HEK293 (cell line): Measurements from ENCODE around the gene GPR148.
A peak's percentile ranks its signal among the peaks of the same experiment; 100 is the strongest.

Source experiments
- CTCF ChIA-PET: fragments of 350-600 bp; formaldehyde crosslinking; extraction: SDS; loops from one replicate; lab custom pipeline; 2021; ENCODE audit warnings: antibody characterized with exemption; lab: Yijun Ruan, JAX
- POLR2A ChIA-PET: fragments of 300-600 bp; formaldehyde crosslinking; extraction: SDS; loops from one replicate; lab custom pipeline; 2020; ENCODE audit warnings: antibody characterized with exemption, inconsistent platforms; lab: Yijun Ruan, JAX
- H3K27ac ChIP-seq: fragments of 200-500 bp; sonication (Bioruptor generic); 2 replicates; pipeline ENCODE4 v1.5.1; 2014; ENCODE audit warnings: low read depth, low read length, control low read depth, inconsistent platforms; ENCODE audit errors: extremely low read depth
- H3K36me3 ChIP-seq, 2 experiments: fragments of 200-500 bp in 1 of 2; sonication (Bioruptor generic) in 1 of 2; 1 replicate in 1 of 2; 2 replicates in 1 of 2; pipeline ENCODE4 v1.5.1; 2014 to 2017; ENCODE audit warnings: inconsistent platforms in 2 of 2, low read length in 2 of 2; ENCODE audit not compliant: control insufficient read depth in 2 of 2, insufficient read depth in 1 of 2
- H3K4me1 ChIP-seq: fragments of 200-500 bp; sonication (Bioruptor generic); 2 replicates; pipeline ENCODE4 v1.5.1; 2014; ENCODE audit warnings: mild to moderate bottlenecking, low read length, inconsistent platforms; ENCODE audit not compliant: control insufficient read depth, insufficient read depth
- H3K4me3 ChIP-seq: 2 replicates; pipeline ENCODE4 v1.5.1; 2011; ENCODE audit warnings: low read depth, mild to moderate bottlenecking, control low read depth, low read length, moderate library complexity
- H3K9me3 ChIP-seq: fragments of 200-500 bp; sonication (Bioruptor generic); 2 replicates; pipeline ENCODE4 v1.5.1; 2014; ENCODE audit warnings: low read depth, low read length, inconsistent platforms; ENCODE audit not compliant: control insufficient read depth, insufficient read depth
- EGR2 ChIP-seq: fragments of 450-650 bp; formaldehyde crosslinking; IDR thresholded peaks from 2 replicates; pipeline ENCODE4 v1.5.1; 2016; ENCODE audit warnings: low read depth, missing biosample characterization, missing genetic modification characterization
- GFI1B ChIP-seq: fragments of 450-650 bp; formaldehyde crosslinking; IDR thresholded peaks from 2 replicates; pipeline ENCODE4 v1.5.1; 2016; ENCODE audit warnings: missing biosample characterization, missing genetic modification characterization
- REST ChIP-seq: fragments of 450-650 bp; formaldehyde crosslinking; IDR thresholded peaks from 2 replicates; pipeline ENCODE4 v1.5.1; 2016; ENCODE audit warnings: missing biosample characterization, missing genetic modification characterization
- SCRT2 ChIP-seq: fragments of 450-650 bp; formaldehyde crosslinking; IDR thresholded peaks from 2 replicates; pipeline ENCODE4 v1.5.1; 2016; ENCODE audit warnings: missing biosample characterization, missing genetic modification characterization
- ZNF133 ChIP-seq: fragments of 450-650 bp; formaldehyde crosslinking; IDR thresholded peaks from 2 replicates; pipeline ENCODE4 v1.5.1; 2016; ENCODE audit warnings: missing biosample characterization, missing genetic modification characterization
- ZNF202 ChIP-seq: fragments of 450-650 bp; formaldehyde crosslinking; IDR thresholded peaks from 2 replicates; pipeline ENCODE4 v1.5.1; 2016; ENCODE audit warnings: missing biosample characterization, missing genetic modification characterization, borderline replicate concordance
- ZNF223 ChIP-seq: fragments of 450-650 bp; formaldehyde crosslinking; IDR thresholded peaks from 2 replicates; pipeline ENCODE4 v1.5.1; 2016; ENCODE audit warnings: missing biosample characterization, missing genetic modification characterization
- ZNF248 ChIP-seq: fragments of 450-650 bp; formaldehyde crosslinking; IDR thresholded peaks from 2 replicates; pipeline ENCODE4 v1.5.1; 2017; ENCODE audit warnings: missing biosample characterization, missing genetic modification characterization
- ZNF324 ChIP-seq: fragments of 450-650 bp; formaldehyde crosslinking; IDR thresholded peaks from 2 replicates; pipeline ENCODE4 v1.5.1; 2016; ENCODE audit warnings: missing biosample characterization, missing genetic modification characterization
- ZNF398 ChIP-seq: fragments of 450-650 bp; formaldehyde crosslinking; IDR thresholded peaks from 2 replicates; pipeline ENCODE4 v1.5.1; 2017; ENCODE audit warnings: missing biosample characterization, missing genetic modification characterization
- ZNF426 ChIP-seq: fragments of 450-650 bp; formaldehyde crosslinking; IDR thresholded peaks from 2 replicates; pipeline ENCODE4 v1.5.1; 2017; ENCODE audit warnings: missing biosample characterization, missing genetic modification characterization, mild to moderate bottlenecking, inconsistent platforms, moderate library complexity
- ZXDB ChIP-seq: fragments of 450-650 bp; formaldehyde crosslinking; IDR thresholded peaks from 2 replicates; pipeline ENCODE4 v1.5.1; 2016; ENCODE audit warnings: missing biosample characterization, missing genetic modification characterization

The GPR148 gene

GRCh38 chr2:130756874-130757668 lies 28.2 kb downstream of the GPR148 start (continued):
- TF ChIP-seq ZNF223 (no peak), ZNF248 (tag by site-specific recombination) (no peak), ZNF133 (tag by site-specific recombination) (no peak), ZNF324 (tag by site-specific recombination) (no peak), GFI1B (tag by site-specific recombination) (no peak)

- H3K4me3 ChIP-seq, result no peak overlapping the region
- CTCF ChIA-PET, result no interaction called here
- TF ChIP-seq SCRT2 (peak; percentile 33; the same call in 1 of the 2 replicates), REST (tag by site-specific recombination) (peak; percentile 76), ZNF398 (tag by site-specific recombination) (no peak), ZXDB (tag by site-specific recombination) (no peak), ZNF202 (tag by site-specific recombination) (no peak)
- TF ChIP-seq, all 188 proteins: peak for 2
- no peak overlapping the region for H3K27ac ChIP-seq
- H3K36me3 ChIP-seq, result no peaks in the 10 kb centered on the region
- POLR2A ChIA-PET, result no interaction called here
- H3K9me3 ChIP-seq, result no peaks in the 10 kb centered on the region
- peaks cover 4% of the 10 kb centered on the region; the same call in 1 of the 2 replicates for H3K4me1 ChIP-seq
Measured at GRCh38 chr2:130759906-130760753, 31.3 kb downstream of the GPR148 start.

- Histone ChIP-seq H3K4me1 (peaks cover 4% of the 10 kb centered on the region; the same call in 1 of the 2 replicates), H3K4me3 (no peak overlapping the region), H3K27ac (no peak overlapping the region), H3K36me3 (no peaks in the 10 kb centered on the region), H3K9me3 (no peaks in the 10 kb centered on the region)
- TF ChIP-seq ZNF426 (tag by site-specific recombination) (no peak), EGR2 (tag by site-specific recombination) (0 out of 2 replicates have a peak, but pooled peaks have one; percentile 30)
- ChIA-PET CTCF (no interaction called here), POLR2A (no interaction called here)
Measured at GRCh38 chr2:130760754-130761751, 32.2 kb downstream of the GPR148 start.
